Right atrium auricular region (tissue), 2 donors: Measurements from ENCODE around the gene FOXO1. TPM values are rescaled to one million over a fixed set of nuclear protein-coding genes. Genes with fewer than 3 reads are reported as not detected.
A peak's percentile ranks its signal among the peaks of the same experiment; 100 is the strongest.

Experiments used
- DNase-seq: peaks from one replicate; pipeline ENCODE4 v3.0.0-alpha.2; 2019; ENCODE audit warnings: low spot score
- H3K27ac ChIP-seq, 2 donors: fragments of 200-600 bp; sonication (generic); 1 replicate in 1 of 2; 2 replicates in 1 of 2; pipeline ENCODE4 v1.5.1; 2016 to 2019
- H3K27me3 ChIP-seq, 2 donors: fragments of 200-600 bp; sonication (generic); one replicate each; pipeline versions ENCODE4 v1.5.1 to v1.6.0; 2017 to 2019
- H3K36me3 ChIP-seq: fragments of 200-600 bp; sonication (generic); one replicate; pipeline ENCODE4 v1.5.1; 2016
- H3K4me1 ChIP-seq, 2 donors: fragments of 200-600 bp; sonication (generic); one replicate each; pipeline versions ENCODE4 v1.5.1 to v1.6.0; 2017 to 2019
- H3K4me3 ChIP-seq, 2 donors: fragments of 200-600 bp; sonication (generic); 1 replicate in 1 of 2; 2 replicates in 1 of 2; pipeline ENCODE4 v1.5.1; 2017 to 2019; ENCODE audit warnings: mild to moderate bottlenecking in 1 of 2, moderate library complexity in 1 of 2
- H3K9me3 ChIP-seq, 2 donors: fragments of 200-600 bp; sonication (generic); one replicate each; pipeline ENCODE4 v1.5.1; 2019
- CTCF ChIP-seq, 2 donors: fragments of 200-600 bp; sonication (generic); IDR thresholded peaks; one replicate each; pipeline ENCODE4 v1.5.1; 2019; ENCODE audit warnings: antibody characterized with exemption in 2 of 2
- total RNA-seq, 2 donors: library from RNA; depleted of rRNA; stranded (reverse); fragments of >200 nt; gene quantifications; one replicate each; pipeline ENCODE4 v1.1.0, GENCODE V29; 2016

Gene FOXO1
- total RNA-seq, 2 donors from 2014 or later: 17.3 to 32.7 TPM

GRCh38 chr13:40688781-40689180 is 22.3 kb upstream of the FOXO1 start:
- no peak for TF ChIP-seq CTCF (IDR thresholded peaks at IDR 0.05)
- no peak overlapping the region for H3K4me3 ChIP-seq
- H3K27me3 ChIP-seq: no peaks in the 10 kb centered on the region
- no peak overlapping the region for H3K27ac ChIP-seq
- no peak for DNase-seq
- H3K36me3 ChIP-seq: no peaks in the 10 kb centered on the region
- no peaks in the 10 kb centered on the region for H3K4me1 ChIP-seq
- peaks cover 0 to 7% of the 10 kb centered on the region in 2 donors for H3K9me3 ChIP-seq

- no peaks in the 10 kb centered on the region for H3K36me3 ChIP-seq
- no peaks in the 10 kb centered on the region for H3K9me3 ChIP-seq
- peaks cover 0 to 8% of the 10 kb centered on the region in 2 donors for H3K4me1 ChIP-seq
- H3K27me3 ChIP-seq: no peaks in the 10 kb centered on the region
- no peak overlapping the region for H3K4me3 ChIP-seq
- peak; percentile 47 to 76 for TF ChIP-seq CTCF (IDR thresholded peaks at IDR 0.05)
- no peak overlapping the region for H3K27ac ChIP-seq
- no peak for DNase-seq
Measured at GRCh38 chr13:40682449-40683240, 16.2 kb upstream of the FOXO1 start.

DNA sequence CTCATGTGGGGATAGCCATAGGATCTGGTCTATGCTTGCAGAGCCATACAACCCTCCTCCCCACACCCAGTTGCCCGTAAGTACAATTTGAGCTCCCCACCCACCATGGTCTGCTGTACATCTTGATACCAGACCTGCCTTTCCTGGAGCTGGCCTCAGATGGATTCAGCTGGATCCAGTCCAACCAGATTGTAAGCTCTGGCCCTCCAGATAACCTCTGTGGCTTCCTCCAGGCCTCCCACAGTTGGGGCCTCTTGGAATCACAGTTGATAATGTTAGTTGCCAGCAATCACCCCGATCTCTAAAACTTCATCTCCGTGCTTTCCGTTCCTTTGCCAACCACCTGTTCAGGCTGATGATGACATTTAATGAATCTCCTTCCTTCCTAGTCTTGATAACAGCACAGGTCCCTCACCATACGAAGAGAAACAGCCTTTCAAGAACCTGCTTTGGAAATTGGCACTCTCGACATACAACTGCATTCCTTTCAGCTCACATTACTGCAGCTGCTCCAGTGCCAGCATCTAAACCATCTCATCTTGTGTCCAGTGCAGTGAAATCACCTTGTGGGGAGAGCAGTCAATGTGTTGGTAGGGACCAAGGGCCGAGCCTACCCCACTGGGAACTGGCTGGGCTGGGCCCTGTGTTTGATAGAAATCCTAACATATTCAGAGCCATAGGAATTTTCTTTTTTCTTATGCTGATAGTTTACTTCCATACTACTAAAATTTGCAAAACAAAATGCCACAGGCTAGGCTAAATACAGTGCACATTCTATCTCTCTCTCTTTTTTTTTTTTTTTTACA is 15.1 kb upstream of the FOXO1 start:
- no peak overlapping the region for H3K27ac ChIP-seq

DNA sequence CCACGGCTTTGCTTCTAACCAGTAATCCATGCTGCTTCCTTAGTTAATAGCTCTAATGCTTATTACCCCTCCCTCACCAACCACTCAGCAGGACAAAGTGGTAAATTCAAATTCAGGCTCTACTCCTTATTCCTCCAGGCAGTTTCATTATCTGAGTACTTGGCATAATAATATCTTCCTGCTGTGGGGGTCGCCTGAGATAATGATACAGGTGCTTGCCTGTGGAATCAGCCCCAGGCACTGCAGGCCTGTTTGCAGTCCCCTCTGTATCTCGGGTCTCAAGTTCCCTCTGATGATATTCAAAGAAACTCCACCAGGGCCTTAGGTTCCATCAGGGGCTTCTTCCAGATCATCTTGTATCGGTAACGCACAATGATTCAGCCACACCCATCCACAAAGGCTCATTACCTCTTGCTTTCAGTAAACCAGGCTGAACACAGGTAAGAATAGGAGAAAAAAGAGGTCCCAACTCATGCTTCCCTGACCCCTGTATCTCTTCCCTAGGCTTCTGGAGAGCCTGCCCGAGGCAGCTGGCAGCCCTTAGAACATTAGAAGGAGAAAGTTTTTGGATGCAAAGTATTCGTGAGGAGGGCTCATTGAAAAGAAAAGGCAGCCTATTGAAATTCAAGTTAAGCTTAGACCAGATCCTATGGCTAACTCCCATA is 14.3 kb upstream of the FOXO1 start:
- Histone ChIP-seq H3K4me1 (peaks cover 0 to 8% of the 10 kb centered on the region in 2 donors), H3K4me3 (no peak overlapping the region), H3K27ac (no peak overlapping the region), H3K36me3 (no peaks in the 10 kb centered on the region), H3K9me3 (no peaks in the 10 kb centered on the region), H3K27me3 (no peaks in the 10 kb centered on the region)
- no peak for TF ChIP-seq CTCF (IDR thresholded peaks at IDR 0.05)
- no peak for DNase-seq

More for the DNA sequence above, 15.1 kb upstream of the FOXO1 start:
- H3K27me3 ChIP-seq: no peaks in the 10 kb centered on the region
- H3K36me3 ChIP-seq: no peaks in the 10 kb centered on the region
- no peak overlapping the region for H3K4me3 ChIP-seq
- H3K9me3 ChIP-seq: no peaks in the 10 kb centered on the region
- peaks cover 0 to 8% of the 10 kb centered on the region in 2 donors for H3K4me1 ChIP-seq
- no peak for TF ChIP-seq CTCF (IDR thresholded peaks at IDR 0.05)
- DNase-seq: no peak

DNA sequence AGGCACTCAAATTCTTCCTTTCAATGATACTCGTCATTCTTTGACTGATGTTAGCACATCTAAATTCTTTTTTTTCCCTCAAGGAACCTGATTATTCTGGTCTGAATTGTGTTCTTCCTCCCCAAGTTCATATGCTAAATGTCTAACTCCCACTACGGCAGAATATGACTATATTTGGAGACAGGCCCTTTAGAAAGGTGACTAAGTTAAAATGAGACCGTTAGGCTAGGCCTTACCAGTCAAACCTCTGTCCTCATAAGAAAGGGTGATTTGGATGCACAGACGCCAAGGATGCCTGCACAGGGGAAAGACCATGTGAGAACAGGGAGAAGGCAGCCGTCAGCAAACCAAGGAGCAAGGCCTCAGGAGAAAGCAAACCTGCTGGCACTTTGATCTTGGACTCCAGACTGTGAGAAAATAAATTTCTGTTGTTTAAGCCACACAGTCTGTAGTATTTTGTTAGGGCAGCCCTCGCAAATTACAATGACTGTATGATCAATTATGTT is 13.1 kb upstream of the FOXO1 start:
- no peak for TF ChIP-seq CTCF (IDR thresholded peaks at IDR 0.05)
- Histone ChIP-seq H3K27ac (no peak overlapping the region), H3K36me3 (no peaks in the 10 kb centered on the region), H3K4me1 (peaks cover 0 to 8% of the 10 kb centered on the region in 2 donors), H3K27me3 (no peaks in the 10 kb centered on the region), H3K9me3 (no peaks in the 10 kb centered on the region), H3K4me3 (no peak overlapping the region)
- DNase-seq: no peak
